Measurements from ENCODE around the gene CARMIL3.
A peak's percentile ranks its signal among the peaks of the same experiment; 100 is the strongest.
"Not testable (repeated sequence)": the region's sequence is repeated elsewhere in the genome, so short reads cannot be mapped to it uniquely, and the experiment has no call there.

CARMIL3 gene

DNA sequence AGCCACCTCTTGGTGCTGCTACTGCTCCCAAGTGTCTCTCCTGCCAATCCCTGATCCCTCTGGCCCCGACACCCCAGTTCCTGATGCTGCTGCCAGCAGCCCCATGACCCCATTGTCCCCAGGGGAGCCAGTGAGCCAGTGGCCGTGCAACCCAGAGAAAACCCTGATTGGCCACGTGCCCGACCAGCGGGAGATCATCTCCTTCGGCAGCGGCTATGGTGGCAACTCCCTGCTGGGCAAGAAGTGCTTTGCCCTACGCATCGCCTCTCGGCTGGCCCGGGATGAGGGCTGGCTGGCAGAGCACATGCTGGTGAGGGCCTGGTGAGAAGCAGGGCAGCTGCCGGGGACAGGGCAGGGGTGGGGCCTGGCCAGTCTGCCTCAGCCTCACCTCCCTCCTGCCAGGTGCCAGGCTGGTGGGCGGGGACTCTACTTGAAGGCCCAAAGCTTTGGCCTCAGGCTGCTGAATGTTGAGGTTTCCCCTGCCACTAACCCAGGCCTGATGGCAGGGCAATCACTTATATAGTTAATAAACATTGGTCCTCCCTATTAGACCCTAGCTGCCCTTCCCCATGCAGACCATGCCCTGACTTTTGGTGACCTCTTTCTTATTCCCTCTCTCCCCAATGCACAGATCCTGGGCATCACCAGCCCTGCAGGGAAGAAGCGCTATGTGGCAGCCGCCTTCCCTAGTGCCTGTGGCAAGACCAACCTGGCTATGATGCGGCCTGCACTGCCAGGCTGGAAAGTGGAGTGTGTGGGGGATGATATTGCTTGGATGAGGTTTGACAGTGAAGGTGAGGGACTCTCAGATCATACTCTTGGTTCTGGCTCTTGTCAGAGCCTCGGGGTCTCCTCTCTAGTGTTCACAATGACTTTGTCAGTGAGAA lies 47.4 kb downstream of the CARMIL3 start:
- DNase-seq: no peak

DNA sequence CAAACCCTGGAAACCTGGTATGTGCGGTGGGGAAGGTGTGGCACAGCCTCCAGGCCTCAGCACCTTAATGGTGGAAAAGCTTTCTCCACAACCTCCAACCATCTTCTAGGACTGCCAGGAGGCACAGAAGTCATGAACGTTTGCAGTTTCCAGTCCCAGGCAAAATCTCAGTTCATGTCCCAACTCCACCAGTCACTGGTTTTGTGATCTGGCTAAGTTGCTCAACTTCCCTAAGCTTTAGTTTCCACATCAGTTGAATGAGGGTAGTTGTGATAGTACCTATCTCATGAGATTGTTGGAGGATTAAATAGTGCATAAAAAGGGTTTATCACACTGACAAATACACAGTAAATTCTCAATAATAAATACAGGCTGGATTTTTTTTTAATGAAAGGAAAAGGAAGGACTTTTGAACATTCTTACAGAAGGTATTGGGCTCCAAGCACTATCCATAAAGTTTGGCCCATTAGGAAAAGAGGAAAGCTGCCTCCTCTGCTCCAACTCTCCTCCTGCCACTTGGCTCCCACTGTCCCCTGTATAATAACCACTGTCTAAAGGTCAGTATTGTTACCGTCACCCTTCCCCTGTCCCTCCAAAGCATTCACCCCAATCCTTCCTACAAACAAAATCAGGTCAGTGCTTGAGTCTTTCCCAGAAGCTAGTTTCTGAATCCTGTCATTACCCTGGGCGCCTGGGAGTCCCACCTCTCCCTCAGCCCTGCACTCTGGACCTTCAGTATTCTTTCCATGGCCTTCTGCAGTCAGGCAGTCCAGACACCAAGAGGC lies 48.6 kb downstream of the CARMIL3 start:
- DNase-seq: no peak

DNA sequence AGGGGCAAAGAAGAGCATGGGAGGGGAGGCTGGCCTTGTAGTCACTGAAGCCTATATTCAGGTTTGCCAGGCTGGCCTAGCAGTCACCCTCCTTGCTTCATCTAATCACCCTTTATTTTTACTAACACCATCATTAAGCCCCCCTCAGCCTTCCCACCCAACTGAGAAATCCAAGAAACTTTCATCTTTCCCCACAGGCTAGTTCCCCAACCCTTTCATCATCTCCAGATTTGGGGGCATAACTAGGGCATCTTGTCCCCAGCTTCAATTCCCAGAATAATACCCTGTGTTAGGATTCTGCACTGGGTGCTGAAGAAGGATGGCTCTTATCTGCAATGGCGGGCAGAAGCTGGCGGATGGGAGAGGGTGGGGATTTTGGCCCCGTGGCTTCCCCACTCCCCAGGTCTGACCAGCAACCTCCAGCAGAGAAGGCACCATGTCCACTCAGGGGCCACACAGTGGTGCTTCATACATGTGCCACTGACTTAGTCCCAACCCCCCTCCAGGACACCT lies 49.2 kb downstream of the CARMIL3 start:
- no peak for DNase-seq

DNA sequence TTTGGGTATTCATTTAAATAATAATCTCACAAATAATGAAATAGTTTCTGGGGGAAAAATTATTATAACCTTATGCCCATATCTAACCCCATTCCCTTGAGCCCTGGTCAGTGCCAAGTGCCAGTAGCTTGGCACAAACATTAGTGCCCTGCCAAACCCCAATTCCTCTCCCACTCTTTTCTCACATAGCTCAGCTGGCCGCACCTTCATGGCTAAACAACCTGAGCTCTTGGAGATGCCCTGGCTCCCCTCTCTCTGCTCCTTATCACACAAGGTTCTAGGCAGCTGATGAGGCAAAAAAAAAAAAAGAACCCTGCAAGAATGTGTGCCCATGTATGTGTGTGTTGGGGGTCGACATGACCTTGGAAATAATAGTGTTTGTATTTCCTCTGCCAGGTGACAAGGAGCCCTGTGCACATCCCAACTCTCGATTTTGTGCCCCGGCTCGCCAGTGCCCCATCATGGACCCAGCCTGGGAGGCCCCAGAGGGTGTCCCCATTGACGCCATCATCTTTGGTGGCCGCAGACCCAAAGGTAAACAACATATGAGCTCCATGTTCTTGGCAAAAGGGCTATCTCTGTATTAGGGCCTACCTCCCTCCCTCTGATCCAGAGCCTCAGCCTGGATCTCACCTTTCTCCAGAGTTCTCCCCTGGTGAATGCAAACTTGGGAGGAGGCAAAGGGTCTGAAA lies 50.7 kb downstream of the CARMIL3 start:
- DNase-seq: no peak

DNA sequence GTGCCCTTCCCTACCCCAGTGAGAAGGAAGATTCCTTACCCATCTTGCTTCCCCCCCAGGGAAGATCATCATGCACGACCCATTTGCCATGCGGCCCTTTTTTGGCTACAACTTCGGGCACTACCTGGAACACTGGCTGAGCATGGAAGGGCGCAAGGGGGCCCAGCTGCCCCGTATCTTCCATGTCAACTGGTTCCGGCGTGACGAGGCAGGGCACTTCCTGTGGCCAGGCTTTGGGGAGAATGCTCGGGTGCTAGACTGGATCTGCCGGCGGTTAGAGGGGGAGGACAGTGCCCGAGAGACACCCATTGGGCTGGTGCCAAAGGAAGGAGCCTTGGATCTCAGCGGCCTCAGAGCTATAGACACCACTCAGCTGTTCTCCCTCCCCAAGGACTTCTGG lies 51.6 kb downstream of the CARMIL3 start:
- no peak for DNase-seq

DNA sequence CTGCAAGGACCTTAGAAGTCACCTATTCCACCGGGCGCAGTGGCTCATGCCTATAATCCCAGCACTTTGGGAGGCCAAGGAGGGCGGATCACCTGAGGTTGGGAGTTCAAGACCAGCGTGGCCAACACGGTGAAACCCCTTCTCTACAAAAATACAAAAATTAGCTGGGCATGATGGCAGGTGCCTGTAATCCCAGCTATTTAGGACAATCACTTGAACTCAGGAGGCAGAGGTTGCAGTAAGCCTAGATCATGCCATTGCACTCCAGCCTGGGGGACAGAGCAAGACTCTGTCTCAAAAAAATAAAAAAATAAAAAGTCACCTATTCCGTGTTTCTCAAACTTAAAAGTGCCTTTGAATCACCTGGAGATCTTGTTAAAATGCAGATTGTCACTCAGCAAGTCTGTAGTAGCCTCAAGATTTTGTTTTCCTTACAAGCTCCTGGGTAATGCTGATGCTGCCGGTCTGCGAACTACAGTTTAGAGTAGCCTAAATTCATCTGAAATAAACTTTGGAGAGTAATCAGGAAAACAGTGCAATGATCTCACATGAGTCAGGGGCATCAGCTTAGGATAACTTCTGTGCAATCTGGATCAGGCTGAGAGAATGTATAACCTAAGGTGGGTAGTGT lies 53.9 kb downstream of the CARMIL3 start:
- not testable (repeated sequence) for DNase-seq

DNA sequence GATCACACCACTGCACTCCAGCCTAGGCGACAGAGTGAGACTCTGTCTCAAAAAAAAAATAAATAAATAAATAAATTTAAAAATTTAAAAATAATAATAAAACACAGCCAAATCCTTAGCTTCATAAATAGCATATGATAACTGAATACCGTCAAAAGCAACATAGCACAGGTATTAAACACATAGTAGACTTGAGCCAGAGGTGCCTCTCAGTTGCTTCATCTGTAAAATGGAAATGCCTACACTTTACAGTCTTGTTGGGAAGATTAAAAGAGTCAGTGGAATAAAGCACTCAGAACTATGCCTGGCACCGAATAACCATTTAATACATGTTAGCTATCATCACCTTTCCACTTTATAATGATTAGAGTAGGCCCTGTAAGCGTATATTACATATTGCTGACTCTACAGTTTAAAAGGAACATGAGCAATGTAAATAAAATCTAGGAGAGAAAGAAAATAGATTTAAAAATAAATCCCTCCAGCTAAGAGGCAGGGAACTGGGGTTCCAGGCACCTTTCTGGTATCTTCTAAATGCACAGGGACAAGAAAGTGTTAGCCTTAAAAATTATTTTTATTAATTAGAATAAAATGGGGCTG lies 55.0 kb downstream of the CARMIL3 start:
- no peak for DNase-seq

DNA sequence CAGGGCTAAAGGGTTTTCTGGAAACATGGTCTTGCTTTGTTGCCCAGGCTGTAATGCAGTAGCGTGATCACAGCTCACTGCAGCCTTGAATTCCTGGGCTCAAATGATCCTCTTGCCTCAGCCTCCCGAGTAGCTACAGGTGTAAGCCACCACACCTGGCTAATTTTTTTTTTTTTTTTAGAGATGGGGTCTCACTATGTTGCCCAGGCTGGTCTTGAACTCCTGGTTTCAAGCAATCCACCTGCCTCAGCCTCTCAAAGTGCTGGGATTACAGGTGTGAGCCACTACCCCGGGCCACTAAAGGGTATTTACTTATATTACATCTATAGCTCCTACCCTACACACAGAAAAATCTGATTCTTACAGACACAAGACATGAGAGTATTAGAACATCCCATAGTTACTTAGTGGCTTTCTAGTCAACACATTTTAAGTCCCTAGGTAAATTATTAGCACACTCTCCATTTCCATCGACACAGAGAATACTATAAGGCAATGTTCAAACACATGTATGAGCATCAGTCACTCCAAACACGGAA lies 56.6 kb downstream of the CARMIL3 start:
- no peak for DNase-seq

DNA sequence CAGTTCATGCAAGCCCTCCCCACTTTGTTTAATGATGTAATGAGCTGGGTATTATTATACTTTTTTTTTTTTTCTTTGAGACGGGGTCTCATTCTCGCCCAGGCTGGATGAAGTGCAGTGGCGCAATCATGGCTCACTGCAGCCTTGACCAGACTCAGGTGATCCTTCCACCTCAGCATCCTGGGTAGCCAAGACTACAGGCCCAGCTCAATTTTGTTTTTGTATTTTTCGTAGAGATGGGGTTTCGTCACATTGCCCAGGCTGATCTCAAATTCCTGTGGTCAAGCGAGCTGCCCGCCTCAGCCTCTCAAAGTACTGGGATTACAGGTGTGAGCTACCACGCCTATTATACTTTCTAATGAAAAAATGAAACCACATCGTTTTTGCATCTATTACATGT lies 58.3 kb downstream of the CARMIL3 start:
- DNase-seq: no peak

DNA sequence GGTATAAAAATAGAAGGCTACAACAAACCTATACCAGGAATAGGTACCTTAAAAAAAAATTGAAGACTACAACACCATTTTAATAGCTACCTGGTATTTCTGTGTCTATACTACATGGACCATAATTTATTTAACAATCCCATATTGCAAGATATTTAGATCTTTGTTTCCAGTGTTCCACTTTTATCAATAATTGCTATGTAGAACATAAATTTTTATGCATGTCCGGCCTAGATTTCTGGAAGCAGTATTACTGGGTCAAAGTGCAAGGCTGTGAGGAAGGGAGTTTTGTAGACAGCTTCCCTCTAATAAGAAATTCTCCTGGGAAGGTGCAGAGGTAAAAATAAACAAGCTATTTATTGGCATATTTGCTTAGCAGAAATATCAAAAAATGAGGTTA lies 58.7 kb downstream of the CARMIL3 start:
- no peak for DNase-seq

DNA sequence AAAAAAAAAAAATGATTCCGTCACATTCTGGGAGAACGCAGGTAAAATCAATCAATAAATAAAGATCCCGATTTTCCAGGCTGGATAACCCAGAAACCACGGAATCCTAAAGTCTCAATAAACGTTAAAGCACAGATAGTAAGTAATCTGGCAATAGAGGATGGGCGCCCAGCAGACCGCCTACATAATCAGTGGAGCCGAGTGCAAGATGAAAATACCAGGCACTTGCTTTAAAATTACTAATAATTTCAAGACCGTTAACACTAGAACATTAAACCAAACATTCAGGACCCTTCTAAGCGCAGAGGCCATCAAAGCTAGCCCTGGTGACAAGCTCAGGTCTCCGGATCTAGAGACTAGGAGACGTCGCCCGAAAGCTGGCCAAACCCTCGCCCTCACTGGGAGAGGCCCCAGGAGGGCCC lies 61.6 kb downstream of the CARMIL3 start:
- no peak for DNase-seq

DNA sequence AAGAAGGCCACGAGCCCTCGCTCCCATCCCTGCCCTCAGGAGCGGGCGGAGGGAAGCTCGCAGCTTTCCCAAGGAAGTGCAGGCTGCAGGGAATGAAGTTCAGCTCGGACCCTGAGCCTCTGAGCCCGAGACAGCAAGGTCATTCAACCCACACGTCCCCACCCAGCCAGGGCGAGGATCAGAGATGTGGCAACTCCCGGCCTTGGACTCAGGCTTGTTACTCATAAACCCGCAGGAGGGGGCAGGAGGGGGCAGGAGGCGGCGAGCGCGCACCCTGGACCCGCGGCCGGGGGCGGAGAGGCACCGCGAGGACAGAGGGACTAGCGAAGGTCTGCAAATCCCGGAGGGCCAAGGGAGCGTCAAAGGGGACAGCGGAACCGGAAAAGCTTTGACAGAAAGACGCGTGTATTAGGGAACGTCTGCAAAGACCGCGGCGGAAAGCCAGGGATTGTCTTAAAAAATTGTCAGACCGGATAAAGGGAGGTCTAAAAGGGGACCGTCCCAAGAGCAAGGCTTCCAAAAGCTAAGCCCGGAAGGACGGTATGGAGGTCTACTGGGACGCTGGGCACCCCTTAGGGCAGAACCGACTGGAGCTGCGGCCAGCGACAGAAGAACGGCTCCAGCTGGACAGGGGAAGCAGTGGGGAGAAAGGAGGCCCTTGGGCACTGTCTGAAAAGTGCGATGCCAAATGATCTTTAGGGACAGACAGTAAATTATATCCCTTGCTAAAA lies 62.2 kb downstream of the CARMIL3 start:
- peak; percentile 93 for DNase-seq

DNA sequence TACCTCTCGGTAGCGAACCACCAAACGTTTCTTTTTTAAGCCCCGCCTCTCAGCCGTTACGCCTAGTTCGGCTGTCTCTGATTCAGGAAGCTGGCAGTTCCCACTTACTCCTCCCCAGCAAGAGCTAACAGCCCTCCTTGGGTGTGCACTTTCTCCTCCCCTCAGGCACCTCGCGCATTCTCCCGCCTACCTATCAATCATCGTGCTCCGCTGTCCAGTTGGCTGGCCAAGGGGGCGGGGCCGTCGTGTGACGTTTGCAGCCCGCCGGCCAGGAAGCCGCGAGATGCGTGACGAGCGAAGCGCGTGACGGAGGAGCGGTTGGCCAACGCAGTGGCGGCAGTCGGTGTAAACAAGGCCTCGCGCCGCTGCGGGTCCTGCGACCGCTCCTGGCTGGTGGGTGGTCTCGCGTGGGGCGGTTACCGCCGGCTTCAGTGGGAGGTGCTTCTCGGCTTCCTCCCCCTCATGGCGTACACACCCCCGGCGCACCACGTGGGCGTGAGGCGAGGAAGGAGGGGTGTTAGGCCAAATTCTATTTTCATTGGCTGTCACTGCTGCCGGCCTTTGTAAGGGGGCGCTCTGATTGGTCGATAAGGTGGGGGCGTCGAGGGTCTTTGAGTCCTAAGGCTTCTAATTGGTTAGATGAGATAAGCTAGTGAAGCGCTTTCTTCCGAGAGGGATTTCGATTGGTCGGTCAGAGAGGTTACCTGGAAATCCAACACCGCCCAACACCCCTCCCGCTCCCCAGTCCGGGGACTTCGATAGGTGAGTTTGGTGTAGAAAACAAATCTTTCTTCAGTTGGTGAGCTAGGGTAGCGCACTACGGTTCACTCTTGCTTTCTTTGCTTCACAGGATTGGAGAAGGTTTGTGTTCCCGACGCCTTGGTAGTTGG lies 63.0 kb downstream of the CARMIL3 start, which contains the start of the genes DCAF11 and NRL:
Gene DCAF11, plus strand, starts transcription at position 246 of the 890 bp plus-strand sequence. CDS start 818 bp downstream, outside the sequence.
Gene NRL, minus strand, starts transcription at position 418 of the 890 bp plus-strand sequence. CDS start 32,101 bp downstream, outside the sequence.
- peak; percentile 100 for DNase-seq

DNA sequence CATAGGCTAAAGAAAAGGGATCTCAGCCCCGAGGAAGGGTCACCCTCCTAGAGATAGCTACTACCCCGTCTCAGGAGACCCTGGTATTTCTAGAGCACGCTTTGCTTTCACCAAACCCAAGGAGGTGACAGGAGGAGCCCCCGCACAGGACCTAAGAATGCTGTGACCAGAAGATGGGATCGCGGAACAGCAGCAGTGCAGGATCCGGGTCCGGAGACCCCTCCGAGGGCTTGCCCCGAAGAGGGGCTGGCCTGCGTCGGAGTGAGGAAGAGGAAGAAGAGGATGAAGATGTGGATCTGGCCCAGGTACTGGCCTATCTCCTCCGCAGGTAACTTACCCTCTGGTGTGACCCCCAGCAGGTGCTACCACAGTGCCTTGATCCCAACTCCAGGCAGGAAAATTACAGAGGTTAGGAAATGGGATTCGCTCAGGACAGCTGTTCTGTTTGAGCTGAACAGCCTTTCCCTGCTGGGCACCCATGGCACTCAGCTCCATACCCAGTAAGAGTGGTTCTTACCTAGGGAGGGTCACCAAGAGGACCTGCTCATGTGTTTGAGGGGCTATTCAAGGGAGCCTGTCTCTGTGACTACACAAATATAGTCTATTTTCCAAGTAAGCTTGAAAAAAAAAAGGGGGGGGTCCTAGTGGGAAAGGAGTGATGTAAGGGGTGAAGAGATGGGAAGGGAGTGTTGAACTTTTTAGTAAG lies 63.8 kb downstream of the CARMIL3 start:
- DNase-seq: no peak

DNA sequence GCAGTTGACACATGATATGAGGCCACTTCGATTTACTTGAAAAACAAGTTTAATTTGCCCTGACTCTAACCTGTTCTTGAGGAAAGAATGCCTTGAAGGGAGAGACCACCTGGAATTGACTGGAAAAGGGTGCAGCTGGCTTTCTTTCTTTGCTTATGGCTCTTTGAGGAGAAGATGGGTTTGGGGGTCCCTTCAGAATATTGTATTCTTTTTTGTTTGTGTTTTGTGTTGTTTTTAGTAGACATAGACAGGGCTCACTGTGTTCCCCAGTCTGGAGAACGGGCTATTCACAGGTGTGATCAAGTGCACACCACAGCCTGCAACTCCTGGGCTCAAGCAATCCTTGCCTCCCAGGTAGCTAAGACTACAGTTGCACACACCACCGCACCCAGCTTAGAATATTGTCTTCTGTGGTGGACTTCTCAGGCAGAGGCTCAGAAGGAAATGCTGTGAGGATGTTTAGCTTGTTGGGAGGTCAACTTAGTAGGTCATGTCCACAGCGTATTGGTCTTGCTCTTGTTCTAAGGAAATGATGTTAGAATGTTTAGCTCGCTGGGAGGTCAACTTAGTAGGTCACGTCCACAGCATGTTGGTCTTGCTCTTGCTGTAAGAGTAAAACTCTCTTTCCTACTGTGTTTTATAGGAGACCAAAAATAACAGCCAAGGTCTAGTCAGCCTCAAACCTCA lies 64.5 kb downstream of the CARMIL3 start:
- no peak for DNase-seq

DNA sequence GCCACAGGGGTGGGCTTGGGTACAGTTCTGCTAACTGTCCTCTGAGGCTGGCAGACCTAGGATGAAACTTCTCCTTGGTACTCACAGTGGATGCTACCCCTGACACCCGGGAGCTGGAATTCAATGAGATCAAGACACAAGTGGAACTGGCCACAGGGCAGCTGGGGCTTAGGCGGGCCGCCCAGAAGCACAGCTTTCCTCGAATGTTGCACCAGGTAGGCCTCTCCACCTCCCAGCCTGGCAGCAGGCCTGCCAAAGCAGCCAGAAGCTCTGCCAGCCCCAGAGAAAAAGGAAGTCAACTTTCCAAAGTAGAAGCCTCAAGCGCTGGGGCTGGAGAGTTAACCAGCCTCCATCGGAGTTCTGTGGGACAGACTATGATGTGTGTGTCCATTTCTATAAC lies 65.4 kb downstream of the CARMIL3 start:
- no peak for DNase-seq

All from NCI-H2171 treated with DMSO at 0.1 percent for 48 hours (cell line).